Measurements from ENCODE around the gene GRXCR1.

GRXCR1 gene

GRCh38 chr4:42953321-42953720, 60.8 kb downstream of the GRXCR1 start:
- no peak for DNase-seq (ENCODE audit: extremely low read depth, low read depth)
- H3K4me3 ChIP-seq (replicated peaks; ENCODE audit: low read depth, low read length): no peak overlapping the region
- TF ChIP-seq CTCF (IDR thresholded peaks at IDR 0.05; ENCODE audit: low read depth, low read length, missing control alignments): no peak

- no peak for DNase-seq (ENCODE audit: extremely low read depth, low read depth)
- no peak overlapping the region for H3K4me3 ChIP-seq (replicated peaks; ENCODE audit: low read depth, low read length)
- no peak for TF ChIP-seq CTCF (IDR thresholded peaks at IDR 0.05; ENCODE audit: low read depth, low read length, missing control alignments)
These were observed 62.6 kb downstream of the GRXCR1 start for GRCh38 chr4:42954963-42955669.

GRCh38 chr4:42955746-42956505, 63.4 kb downstream of the GRXCR1 start:
- DNase-seq (ENCODE audit: extremely low read depth, low read depth): no peak

GRCh38 chr4:42965326-42965725, 72.8 kb downstream of the GRXCR1 start:
- no peak for TF ChIP-seq CTCF (IDR thresholded peaks at IDR 0.05; ENCODE audit: low read depth, low read length, missing control alignments)
- DNase-seq (ENCODE audit: extremely low read depth, low read depth): no peak
- no peak overlapping the region for H3K4me3 ChIP-seq (replicated peaks; ENCODE audit: low read depth, low read length)

More at GRCh38 chr4:42955746-42956505, 63.4 kb downstream of the GRXCR1 start:
- no peak for TF ChIP-seq CTCF (IDR thresholded peaks at IDR 0.05; ENCODE audit: low read depth, low read length, missing control alignments)
- no peak overlapping the region for H3K4me3 ChIP-seq (replicated peaks; ENCODE audit: low read depth, low read length)

- no peak for DNase-seq (ENCODE audit: extremely low read depth, low read depth)
- no peak for TF ChIP-seq CTCF (IDR thresholded peaks at IDR 0.05; ENCODE audit: low read depth, low read length, missing control alignments)
- H3K4me3 ChIP-seq (replicated peaks; ENCODE audit: low read depth, low read length): no peak overlapping the region
These were observed 93.5 kb downstream of the GRXCR1 start for GRCh38 chr4:42985976-42986375.

- DNase-seq (ENCODE audit: extremely low read depth, low read depth): peak; percentile 1
- H3K4me3 ChIP-seq (replicated peaks; ENCODE audit: low read depth, low read length): no peak overlapping the region
- TF ChIP-seq CTCF (IDR thresholded peaks at IDR 0.05; ENCODE audit: low read depth, low read length, missing control alignments): peak; percentile 48
These were observed 102.9 kb downstream of the GRXCR1 start for GRCh38 chr4:42995343-42995944.

Measured in HFF-Myc (cell line).